ENCODE measurements around the gene KIAA0232. TPM values are rescaled to one million over a fixed set of nuclear protein-coding genes. Genes with fewer than 3 reads are reported as not detected.
A peak's percentile ranks its signal among the peaks of the same experiment; 100 is the strongest.

KIAA0232 gene
- total RNA-seq, 6 experiments from 2014 or later: 12.0 to 23.8 (median 16.5) TPM

DNA sequence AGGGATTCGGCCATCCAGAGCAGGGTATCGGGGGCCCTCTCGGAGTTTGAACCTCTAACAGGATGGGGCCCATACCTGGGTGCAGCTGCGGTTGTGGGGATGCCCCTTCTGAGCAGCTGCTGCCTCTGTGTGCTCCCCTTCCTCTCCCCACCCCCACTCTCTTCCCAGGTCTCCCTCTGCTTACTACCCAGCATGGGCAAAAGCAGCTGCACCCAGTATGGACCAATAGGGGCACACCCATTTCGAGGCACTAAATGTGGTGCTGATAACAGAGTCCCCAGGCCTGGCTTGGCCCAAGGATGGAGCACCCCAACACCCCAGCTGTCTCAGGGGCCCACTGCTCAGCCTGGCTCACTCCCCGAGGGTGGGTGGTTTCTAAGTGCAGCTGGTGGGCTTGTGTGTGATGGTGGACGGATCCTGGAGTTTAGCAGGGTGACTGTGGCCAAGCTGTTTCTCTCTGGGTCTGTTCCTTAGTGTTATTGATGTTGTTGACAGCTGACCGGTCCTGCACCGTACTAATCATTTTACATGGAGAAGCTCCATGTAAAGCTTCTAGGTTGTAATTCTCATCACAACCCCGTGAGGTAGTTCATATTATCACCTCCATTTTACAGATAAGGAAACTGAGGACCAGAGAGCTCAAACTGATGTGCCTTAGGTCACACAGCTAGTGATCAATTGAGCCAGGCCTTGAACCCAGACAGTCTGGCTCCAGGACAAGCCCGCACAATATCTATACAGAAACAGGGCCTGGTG lies 13.1 kb upstream of the KIAA0232 start:
- peaks cover 0 to 17% (median 0%) of the 10 kb centered on the region in 4 donors for H3K4me1 ChIP-seq
- no peak overlapping the region for H3K27ac ChIP-seq
- DNase-seq (no peak), ATAC-seq (no peak)
- H3K36me3 ChIP-seq: no peaks in the 10 kb centered on the region
- H3K4me3 ChIP-seq: no peak overlapping the region
- H3K9me3 ChIP-seq: no peaks in the 10 kb centered on the region
- no peaks in the 10 kb centered on the region for H3K27me3 ChIP-seq
- TF ChIP-seq POLR2A (IDR thresholded peaks at IDR 0.05): no peak
- TF ChIP-seq, protein P1, sequence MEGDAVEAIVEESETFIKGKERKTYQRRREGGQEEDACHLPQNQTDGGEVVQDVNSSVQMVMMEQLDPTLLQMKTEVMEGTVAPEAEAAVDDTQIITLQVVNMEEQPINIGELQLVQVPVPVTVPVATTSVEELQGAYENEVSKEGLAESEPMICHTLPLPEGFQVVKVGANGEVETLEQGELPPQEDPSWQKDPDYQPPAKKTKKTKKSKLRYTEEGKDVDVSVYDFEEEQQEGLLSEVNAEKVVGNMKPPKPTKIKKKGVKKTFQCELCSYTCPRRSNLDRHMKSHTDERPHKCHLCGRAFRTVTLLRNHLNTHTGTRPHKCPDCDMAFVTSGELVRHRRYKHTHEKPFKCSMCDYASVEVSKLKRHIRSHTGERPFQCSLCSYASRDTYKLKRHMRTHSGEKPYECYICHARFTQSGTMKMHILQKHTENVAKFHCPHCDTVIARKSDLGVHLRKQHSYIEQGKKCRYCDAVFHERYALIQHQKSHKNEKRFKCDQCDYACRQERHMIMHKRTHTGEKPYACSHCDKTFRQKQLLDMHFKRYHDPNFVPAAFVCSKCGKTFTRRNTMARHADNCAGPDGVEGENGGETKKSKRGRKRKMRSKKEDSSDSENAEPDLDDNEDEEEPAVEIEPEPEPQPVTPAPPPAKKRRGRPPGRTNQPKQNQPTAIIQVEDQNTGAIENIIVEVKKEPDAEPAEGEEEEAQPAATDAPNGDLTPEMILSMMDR (IDR thresholded peaks at IDR 0.05): no peak
- 82% methylated on average over 4 of the region's 11 CpGs for WGBS (ENCODE audit: insufficient coverage, low coverage, low lambda C conversion rate, missing lambda C conversion rate)
- intact Hi-C loops (cut with DNase I): no loop called here

DNA sequence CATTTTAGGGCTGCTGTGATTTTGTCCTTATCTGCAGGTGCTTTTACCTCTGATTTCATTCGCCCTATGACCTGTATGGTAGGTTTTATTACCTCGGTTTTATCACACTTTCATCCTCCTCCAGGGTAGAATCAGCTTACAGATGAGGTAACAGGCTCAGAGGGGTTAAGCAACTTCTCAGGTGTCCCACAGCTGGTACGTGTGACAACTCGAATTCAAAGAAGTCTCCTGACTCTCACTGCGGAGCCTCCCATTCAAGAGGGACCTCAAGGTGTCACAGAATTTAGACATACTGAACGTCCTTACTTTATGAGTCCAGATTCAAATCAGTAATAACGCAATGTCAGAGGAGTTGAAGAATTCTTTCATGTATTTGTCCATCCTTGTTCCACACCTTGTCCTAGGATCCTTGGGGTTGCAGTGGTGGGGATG lies 12.5 kb upstream of the KIAA0232 start:
- DNase-seq (no peak), ATAC-seq (no peak)
- H3K27me3 ChIP-seq: no peaks in the 10 kb centered on the region
- H3K36me3 ChIP-seq: no peaks in the 10 kb centered on the region
- no peaks in the 10 kb centered on the region for H3K9me3 ChIP-seq
- no peak overlapping the region for H3K4me3 ChIP-seq
- intact Hi-C loops (cut with DNase I): no loop called here
- WGBS (ENCODE audit: insufficient coverage, low coverage, low lambda C conversion rate, missing lambda C conversion rate): 80% methylated on average over 7 of the region's 7 CpGs
- TF ChIP-seq POLR2A (IDR thresholded peaks at IDR 0.05): no peak
- TF ChIP-seq, protein P1 (IDR thresholded peaks at IDR 0.05): no peak
- no peak overlapping the region for H3K27ac ChIP-seq
- peaks cover 0 to 23% (median 0%) of the 10 kb centered on the region in 4 donors for H3K4me1 ChIP-seq

DNA sequence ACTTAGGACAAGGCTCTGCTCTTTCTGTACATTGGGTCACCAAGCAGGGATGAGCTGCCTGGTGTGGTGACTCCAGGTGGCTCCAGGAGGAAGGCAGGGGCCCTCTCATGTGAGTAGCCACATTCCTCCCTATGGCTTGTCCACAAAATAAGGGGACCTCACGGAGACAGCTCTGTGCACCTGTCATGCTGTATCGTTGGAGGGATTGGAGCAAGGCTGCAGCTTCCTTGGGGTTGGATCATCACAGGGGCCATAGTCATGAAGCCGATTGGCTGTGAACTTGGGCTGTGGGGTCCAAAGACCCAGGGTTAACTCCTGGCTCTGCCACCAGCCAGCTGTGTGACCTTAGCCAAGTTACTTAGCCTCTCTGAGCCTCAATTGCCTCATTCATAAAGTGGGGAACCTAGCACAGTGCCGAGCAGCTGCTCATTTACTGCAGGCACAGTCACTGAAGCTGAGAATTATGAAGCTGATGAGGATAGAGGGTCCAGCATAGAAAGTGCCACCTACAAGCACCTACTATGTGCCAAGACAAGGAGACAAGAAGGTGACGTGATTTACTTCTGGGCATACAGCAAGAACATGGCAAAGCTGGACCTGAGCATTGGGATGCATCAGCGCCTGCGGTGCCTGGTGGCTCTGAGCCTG lies 11.8 kb upstream of the KIAA0232 start:
- TF ChIP-seq, protein P1 (IDR thresholded peaks at IDR 0.05): no peak
- TF ChIP-seq POLR2A (IDR thresholded peaks at IDR 0.05): no peak
- H3K9me3 ChIP-seq: no peaks in the 10 kb centered on the region

DNA sequence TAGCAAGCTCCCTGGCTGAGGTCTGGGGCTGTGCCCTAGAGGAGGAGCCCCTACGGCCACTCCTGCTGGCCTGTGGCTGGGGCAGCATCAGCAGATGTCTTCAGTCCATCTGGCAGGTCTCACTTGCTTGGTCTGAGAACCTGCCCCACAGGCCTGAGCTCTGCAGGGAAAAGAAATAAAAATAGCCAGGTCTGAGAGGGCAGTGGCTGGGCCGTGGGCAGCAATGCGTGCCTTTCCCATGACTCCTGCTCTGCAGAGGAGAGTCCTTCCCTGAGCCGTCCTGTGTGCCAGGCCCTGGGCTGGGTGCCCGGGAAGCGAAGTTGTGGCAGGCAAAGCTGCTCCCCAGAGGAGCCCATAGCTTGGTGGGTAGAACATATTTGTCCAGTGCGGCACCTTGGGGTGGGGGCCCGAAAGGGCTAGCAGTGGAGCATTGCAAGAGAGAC lies 11.3 kb upstream of the KIAA0232 start:
- H3K27ac ChIP-seq: peak overlapping the region in 1 of 3 donors; percentile 21
- H3K36me3 ChIP-seq: no peaks in the 10 kb centered on the region
- 42% methylated on average over 2 of the region's 8 CpGs for WGBS (ENCODE audit: insufficient coverage, low coverage, low lambda C conversion rate, missing lambda C conversion rate)
- TF ChIP-seq POLR2A (IDR thresholded peaks at IDR 0.05): no peak
- TF ChIP-seq, protein P1 (IDR thresholded peaks at IDR 0.05): no peak
- ATAC-seq (peak; percentile 47 to 77 (median 58)), DNase-seq (peak; percentile 66 to 80 (median 75))
- peaks cover 0 to 23% (median 0%) of the 10 kb centered on the region in 4 donors for H3K4me1 ChIP-seq
- intact Hi-C loops (cut with DNase I): no loop called here
- H3K27me3 ChIP-seq: no peaks in the 10 kb centered on the region
- no peak overlapping the region for H3K4me3 ChIP-seq
- no peaks in the 10 kb centered on the region for H3K9me3 ChIP-seq

More for the DNA sequence above, 11.8 kb upstream of the KIAA0232 start:
- no peaks in the 10 kb centered on the region for H3K36me3 ChIP-seq
- intact Hi-C loops (cut with DNase I): no loop called here
- peaks cover 0 to 23% (median 0%) of the 10 kb centered on the region in 4 donors for H3K4me1 ChIP-seq
- no peak overlapping the region for H3K4me3 ChIP-seq
- WGBS (ENCODE audit: insufficient coverage, low coverage, low lambda C conversion rate, missing lambda C conversion rate): 93% methylated on average over 3 of the region's 7 CpGs
- H3K27ac ChIP-seq: peak overlapping the region in 1 of 3 donors; percentile 21
- H3K27me3 ChIP-seq: no peaks in the 10 kb centered on the region
- DNase-seq: no peak
- no peak for ATAC-seq

All from right lobe of liver (tissue), 6 donors.